GM12878 (cell line): Measurements from ENCODE around the gene DSTYK. TPM values are rescaled to one million over a fixed set of nuclear protein-coding genes. Genes with fewer than 3 reads are reported as not detected.

ENCODE experiments used
- ATAC-seq: fragments of 200-7000 bp; cut with Tn5 transposase; 3 replicates; pipeline ENCODE4 v1.9.1; 2020; ENCODE audit warnings: mild to moderate bottlenecking, moderate library complexity
- BruUV-seq: library from RNA; stranded (reverse); fragments of 400-500 nt; replicated peaks from 2 replicates; lab custom pipeline; 2021; lab: Mats Ljungman, UMichigan
- CTCF ChIA-PET: fragments of 300-600 bp; sonication (Branson Sonifier 250); formaldehyde crosslinking; extraction: SDS; loops from one replicate; lab custom pipeline; 2021; ENCODE audit warnings: inconsistent platforms; lab: Yijun Ruan, JAX
- POLR2A ChIA-PET: fragments of 350-600 bp; formaldehyde crosslinking; extraction: SDS; loops from one replicate; lab custom pipeline; 2021; ENCODE audit warnings: inconsistent platforms; lab: Charles Lee
- RAD21 ChIA-PET: fragments of 300-600 bp; sonication (Branson Sonifier 250); formaldehyde crosslinking; loops from one replicate; lab custom pipeline; 2023; ENCODE audit warnings: antibody characterized with exemption; ENCODE audit not compliant: unreplicated experiment; lab: Charles Lee
- SMC1A ChIA-PET: fragments of 300-600 bp; sonication (Branson Sonifier 250); formaldehyde crosslinking; loops from one replicate; lab custom pipeline; 2023; ENCODE audit not compliant: unreplicated experiment, uncharacterized antibody; lab: Charles Lee
- DNase-seq: peaks from one replicate; pipeline ENCODE4 v3.0.0-alpha.2; 2011; ENCODE audit warnings: low read depth, low spot score
- FAIRE-seq: peaks from 3 replicates; lab custom pipeline; 2011; peaks lifted over from hg19 to GRCh38; lab: Jason Lieb, UNC
- H2AFZ ChIP-seq: 2 replicates; pipeline ENCODE4 v1.6.0; 2011; ENCODE audit warnings: low read depth, low read length, control low read depth; ENCODE audit not compliant: control insufficient read depth
- H3K27ac ChIP-seq: 2 replicates; pipeline ENCODE4 v1.5.1; 2011; ENCODE audit warnings: control low read depth; ENCODE audit not compliant: control insufficient read depth, insufficient read depth
- H3K27me3 ChIP-seq, 2 experiments: replicated peaks in 1 of 2; 2 replicates each; pipeline versions ENCODE4 v1.6.0 to v1.6.1; 2011; ENCODE audit warnings: low read length in 1 of 2; ENCODE audit not compliant: control insufficient read depth in 2 of 2, insufficient read depth in 2 of 2
- H3K36me3 ChIP-seq, 2 experiments: 2 replicates each; pipeline ENCODE4 v1.5.1; 2011; ENCODE audit warnings: low read length in 1 of 2; ENCODE audit not compliant: control insufficient read depth in 2 of 2, insufficient read depth in 2 of 2
- H3K4me1 ChIP-seq: 2 replicates; pipeline ENCODE4 v1.6.1; 2011; ENCODE audit warnings: mild to moderate bottlenecking, low read length, moderate library complexity, mixed read lengths; ENCODE audit not compliant: control insufficient read depth, insufficient read depth
- H3K4me2 ChIP-seq: 2 replicates; pipeline ENCODE4 v1.6.0; 2011; ENCODE audit warnings: control low read depth; ENCODE audit not compliant: control insufficient read depth, insufficient read depth
- H3K4me3 ChIP-seq: fragments of 200-600 bp; sonication (generic); 2 replicates; pipeline ENCODE4 v1.5.1; 2016
- H3K79me2 ChIP-seq: 2 replicates; pipeline ENCODE4 v1.6.0; 2011; ENCODE audit warnings: low read length; ENCODE audit not compliant: control insufficient read depth, insufficient read depth
- H3K9ac ChIP-seq: 2 replicates; pipeline ENCODE4 v1.8.0; 2011; ENCODE audit warnings: low read length, control low read depth, mixed read lengths; ENCODE audit not compliant: control insufficient read depth, insufficient read depth
- H3K9me3 ChIP-seq: replicated peaks from 3 replicates; pipeline ENCODE4 v1.5.1; 2011; ENCODE audit warnings: mild to moderate bottlenecking, low read length; ENCODE audit not compliant: control insufficient read depth, insufficient read depth
- H4K20me1 ChIP-seq: 2 replicates; pipeline ENCODE4 v1.6.0; 2011; ENCODE audit not compliant: control insufficient read depth, insufficient read depth
- ASH2L ChIP-seq: fragments of 300-600, 200-600 bp; sonication (generic); IDR thresholded peaks from 2 replicates; pipeline ENCODE4 v1.6.1; 2017; ENCODE audit warnings: low read depth, mild to moderate bottlenecking, borderline replicate concordance
- FOXK2 ChIP-seq: fragments of 450-650 bp; IDR thresholded peaks from 2 replicates; pipeline ENCODE4 v1.6.1; 2017; ENCODE audit warnings: mild to moderate bottlenecking, moderate library complexity
- JUND ChIP-seq: IDR thresholded peaks from 2 replicates; pipeline ENCODE4 v1.6.1; 2012; ENCODE audit warnings: low read depth, mild to moderate bottlenecking, low read length, improper control_type of control experiment, moderate library complexity
- NFYA ChIP-seq: IDR thresholded peaks from 2 replicates; pipeline ENCODE4 v1.6.1; 2011; ENCODE audit warnings: low read depth, mild to moderate bottlenecking, low read length, improper control_type of control experiment, borderline replicate concordance
- SPI1 ChIP-seq: IDR thresholded peaks from 2 replicates; pipeline ENCODE4 v1.6.1; 2011; ENCODE audit warnings: low read depth, mild to moderate bottlenecking, low read length, moderate library complexity, borderline replicate concordance; ENCODE audit not compliant: insufficient read depth
- SRF ChIP-seq, 2 experiments: IDR thresholded peaks; 2 replicates each; pipeline ENCODE4 v1.6.1; 2011; ENCODE audit warnings: low read depth in 2 of 2, low read length in 2 of 2, mild to moderate bottlenecking in 1 of 2, moderate library complexity in 1 of 2
- in situ Hi-C: fragments of 300-500 bp; cut with MboI; formaldehyde crosslinking; loops from 9 replicates; pipeline ENCODE4 v1.14.3; 2018; ENCODE audit warnings: mixed read lengths
- intact Hi-C: fragments of 100-400 bp; cut with micrococcal nuclease; formaldehyde crosslinking; loops from one replicate; pipeline ENCODE4 v1.14.2; 2022; ENCODE audit not compliant: unreplicated experiment
- polyA plus RNA-seq, 11 experiments: library from polyadenylated mRNA; depleted of rRNA in 4 of 11; unstranded in 6 of 11; stranded (reverse) in 5 of 11; fragments of >200 nt; fragmentation: Nextera tagmentation in 4 of 11; fragmentation: Illumina TruSeq in 1 of 11; extraction: Ambion mirVana in 4 of 11; extraction: Trizol in 1 of 11; gene quantifications; 1 replicate in 1 of 11; 2 replicates in 10 of 11; pipeline versions ENCODE4 v1.2.1 to v1.2.3, GENCODE V29; 2011 to 2016; ENCODE audit warnings: inconsistent platforms in 2 of 11, missing spikeins in 2 of 11, low read depth in 1 of 11
- total RNA-seq, 4 experiments: library from RNA; depleted of rRNA in 3 of 4; stranded (reverse); fragments of >200 nt in 3 of 4; fragmentation: Illumina TruSeq in 1 of 4; extraction: Trizol in 1 of 4; gene quantifications; 2 replicates each; pipeline versions ENCODE4 v1.2.1 to v1.2.3, GENCODE V29; 2013 to 2021
- TF ChIP-seq, protein P1 (sequence below): IDR thresholded peaks from 2 replicates; pipeline ENCODE4 v1.6.1; 2011; ENCODE audit warnings: low read depth, low read length, improper control_type of control experiment, borderline replicate concordance
- TF ChIP-seq, protein P2 (sequence below): IDR thresholded peaks from 2 replicates; pipeline ENCODE4 v1.6.1; 2012; ENCODE audit warnings: low read depth, low read length, improper control_type of control experiment

Gene DSTYK
- total and polyA plus RNA-seq, 10 of the 15 experiments (the other 5 are each of a cell fraction or from before 2014, with no cell fraction given), result 2.7 to 5.5 (median 3.6) TPM

DNA sequence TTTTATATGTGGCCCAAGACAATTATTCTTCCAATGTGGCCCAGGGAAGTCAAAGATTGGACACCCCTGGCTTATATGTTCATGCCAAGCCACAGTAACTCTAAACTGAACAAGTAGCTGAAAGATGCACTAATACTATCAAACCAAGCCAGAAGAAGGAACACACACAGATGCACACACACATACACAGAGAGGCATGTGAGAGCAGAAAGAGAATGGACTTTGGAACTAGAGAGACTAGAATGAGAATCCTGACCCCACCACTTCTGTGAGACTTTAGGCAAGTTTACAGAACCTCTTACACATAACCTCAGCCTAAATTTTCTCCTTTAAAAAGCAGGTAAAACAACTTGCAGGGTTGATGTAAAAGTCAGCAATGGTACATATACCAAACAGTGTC is 116.1 kb downstream of the DSTYK start:
- intact Hi-C loops, result no loop called here
- FAIRE-seq (no peak), ATAC-seq (no peak)

More for the DNA sequence above, 116.1 kb downstream of the DSTYK start:
- Histone ChIP-seq H3K4me1 (no peaks in the 10 kb centered on the region), H3K27me3 (no peaks in the 10 kb centered on the region), H3K4me2 (no peak overlapping the region), H3K9me3 (no peaks in the 10 kb centered on the region), H3K4me3 (no peak overlapping the region), H4K20me1 (no peaks in the 10 kb centered on the region), H3K27ac (no peak overlapping the region), H3K9ac (no peak overlapping the region), H3K36me3 (peaks cover 8 to 34% of the 10 kb centered on the region in 2 experiments; a peak in 3 of 4 replicates), H2AFZ (no peak overlapping the region), H3K79me2 (no peaks in the 10 kb centered on the region)
- no peak for TF ChIP-seq NFYA
- no peak for TF ChIP-seq JUND
- no peak for TF ChIP-seq FOXK2
- TF ChIP-seq ASH2L, result no peak
- no peak for TF ChIP-seq SPI1
- TF ChIP-seq SRF (IDR thresholded peaks at IDR 0.05; ENCODE audit: low read depth in 2 of 2, low read length in 2 of 2), result no peak
- TF ChIP-seq, protein P1, sequence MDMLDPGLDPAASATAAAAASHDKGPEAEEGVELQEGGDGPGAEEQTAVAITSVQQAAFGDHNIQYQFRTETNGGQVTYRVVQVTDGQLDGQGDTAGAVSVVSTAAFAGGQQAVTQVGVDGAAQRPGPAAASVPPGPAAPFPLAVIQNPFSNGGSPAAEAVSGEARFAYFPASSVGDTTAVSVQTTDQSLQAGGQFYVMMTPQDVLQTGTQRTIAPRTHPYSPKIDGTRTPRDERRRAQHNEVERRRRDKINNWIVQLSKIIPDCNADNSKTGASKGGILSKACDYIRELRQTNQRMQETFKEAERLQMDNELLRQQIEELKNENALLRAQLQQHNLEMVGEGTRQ, result no peak
- TF ChIP-seq, protein P2, sequence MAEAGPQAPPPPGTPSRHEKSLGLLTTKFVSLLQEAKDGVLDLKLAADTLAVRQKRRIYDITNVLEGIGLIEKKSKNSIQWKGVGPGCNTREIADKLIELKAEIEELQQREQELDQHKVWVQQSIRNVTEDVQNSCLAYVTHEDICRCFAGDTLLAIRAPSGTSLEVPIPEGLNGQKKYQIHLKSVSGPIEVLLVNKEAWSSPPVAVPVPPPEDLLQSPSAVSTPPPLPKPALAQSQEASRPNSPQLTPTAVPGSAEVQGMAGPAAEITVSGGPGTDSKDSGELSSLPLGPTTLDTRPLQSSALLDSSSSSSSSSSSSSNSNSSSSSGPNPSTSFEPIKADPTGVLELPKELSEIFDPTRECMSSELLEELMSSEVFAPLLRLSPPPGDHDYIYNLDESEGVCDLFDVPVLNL, result no peak
- ChIA-PET SMC1A (interaction anchor here (1.3 kb wide), 1 partner anchor 13 kb away, joined by 4 read pairs; no protein-coding TSS in a partner anchor), POLR2A (interaction anchor here (0.5 kb wide), 1 partner anchor 12 kb away, joined by 3 read pairs; no protein-coding TSS in a partner anchor), CTCF (interaction anchor here (1.2 to 1.5 kb wide), 2 partner anchors 34 to 46 kb away, joined by 3 to 6 read pairs; no protein-coding TSS in a partner anchor), RAD21 (no interaction called here)
- in situ Hi-C loops, result no loop called here
- BruUV-seq, result no TSS peak
- DNase-seq, result no peak

Other genes starting within 250 kb of the DSTYK start
Only the 7 nearest of the 8 such genes appear.
- not detected in 2 replicates for gene CNTN2, start 168.5 kb downstream of the DSTYK start, total RNA-seq (2014; rRNA removed)
- not detected in 2 replicates for gene CNTN2, start 168.5 kb downstream of the DSTYK start, total RNA-seq (2014; rRNA removed; fragmentation: Illumina TruSeq; extraction: Trizol)
- not detected in 2 replicates for gene CNTN2, start 168.5 kb downstream of the DSTYK start, total RNA-seq (2021)
- gene CNTN2, start 168.5 kb downstream of the DSTYK start, polyA plus RNA-seq (2011; rRNA removed), result 0.03 TPM in 1 of 2 replicates, not detected in the other
- gene CNTN2, start 168.5 kb downstream of the DSTYK start, polyA plus RNA-seq (2014; fragmentation: Illumina TruSeq; extraction: Trizol), result not detected in 2 replicates
- gene CNTN2, start 168.5 kb downstream of the DSTYK start, polyA plus RNA-seq (2014; fragmentation: Nextera tagmentation; extraction: Ambion mirVana), result not detected
- not detected in 2 replicates for gene CNTN2, start 168.5 kb downstream of the DSTYK start, polyA plus RNA-seq (2014; rRNA removed)
- gene CNTN2, start 168.5 kb downstream of the DSTYK start, polyA plus RNA-seq (2016; fragmentation: Nextera tagmentation; extraction: Ambion mirVana), result not detected
- gene TMEM81, start 127.2 kb downstream of the DSTYK start, total RNA-seq (2014; rRNA removed), result 0.87 and 1.0 TPM in 2 replicates
- gene TMEM81, start 127.2 kb downstream of the DSTYK start, total RNA-seq (2014; rRNA removed; fragmentation: Illumina TruSeq; extraction: Trizol), result 1.8 and 2.1 TPM in 2 replicates
- 1.2 and 1.7 TPM in 2 replicates for gene TMEM81, start 127.2 kb downstream of the DSTYK start, total RNA-seq (2021)
- 1.3 and 2.2 TPM in 2 replicates for gene TMEM81, start 127.2 kb downstream of the DSTYK start, polyA plus RNA-seq (2011; rRNA removed)
- 0.87 and 1.9 TPM in 2 replicates for gene TMEM81, start 127.2 kb downstream of the DSTYK start, polyA plus RNA-seq (2014; fragmentation: Illumina TruSeq; extraction: Trizol)
- 1 to 10 TPM in 1 of 2 experiments, under 1 TPM in 1; 0.62 to 1.5 TPM for gene TMEM81, start 127.2 kb downstream of the DSTYK start, polyA plus RNA-seq (2014; fragmentation: Nextera tagmentation; extraction: Ambion mirVana)
- 0.44 and 1.7 TPM in 2 replicates for gene TMEM81, start 127.2 kb downstream of the DSTYK start, polyA plus RNA-seq (2014; rRNA removed)
- gene TMEM81, start 127.2 kb downstream of the DSTYK start, polyA plus RNA-seq (2016; fragmentation: Nextera tagmentation; extraction: Ambion mirVana), result under 1 TPM; 0.72 to 0.76 TPM
- gene RBBP5, start 89.7 kb downstream of the DSTYK start, total RNA-seq (2014; rRNA removed), result 14.0 and 17.5 TPM in 2 replicates
- gene RBBP5, start 89.7 kb downstream of the DSTYK start, total RNA-seq (2014; rRNA removed; fragmentation: Illumina TruSeq; extraction: Trizol), result 17.6 and 19.3 TPM in 2 replicates
- gene RBBP5, start 89.7 kb downstream of the DSTYK start, total RNA-seq (2021), result 14.7 and 15.2 TPM in 2 replicates
- 14.9 and 18.4 TPM in 2 replicates for gene RBBP5, start 89.7 kb downstream of the DSTYK start, polyA plus RNA-seq (2011; rRNA removed)
- 17.0 and 22.0 TPM in 2 replicates for gene RBBP5, start 89.7 kb downstream of the DSTYK start, polyA plus RNA-seq (2014; fragmentation: Illumina TruSeq; extraction: Trizol)
- gene RBBP5, start 89.7 kb downstream of the DSTYK start, polyA plus RNA-seq (2014; fragmentation: Nextera tagmentation; extraction: Ambion mirVana), result 10 to 100 TPM; 10.0 to 11.5 TPM
- gene RBBP5, start 89.7 kb downstream of the DSTYK start, polyA plus RNA-seq (2014; rRNA removed), result 11.2 and 11.8 TPM in 2 replicates
- 10 to 100 TPM; 20.5 to 20.6 TPM for gene RBBP5, start 89.7 kb downstream of the DSTYK start, polyA plus RNA-seq (2016; fragmentation: Nextera tagmentation; extraction: Ambion mirVana)
- 1.1 and 1.2 TPM in 2 replicates for gene TMCC2, start 16.2 kb upstream of the DSTYK start, total RNA-seq (2014; rRNA removed)
- 0.76 and 1.2 TPM in 2 replicates for gene TMCC2, start 16.2 kb upstream of the DSTYK start, total RNA-seq (2014; rRNA removed; fragmentation: Illumina TruSeq; extraction: Trizol)
- gene TMCC2, start 16.2 kb upstream of the DSTYK start, total RNA-seq (2021), result 2.3 and 2.4 TPM in 2 replicates
- gene TMCC2, start 16.2 kb upstream of the DSTYK start, polyA plus RNA-seq (2011; rRNA removed), result 0.76 and 1.6 TPM in 2 replicates
- gene TMCC2, start 16.2 kb upstream of the DSTYK start, polyA plus RNA-seq (2014; fragmentation: Illumina TruSeq; extraction: Trizol), result 0.10 and 0.76 TPM in 2 replicates
- under 1 TPM; 0.06 to 0.18 TPM for gene TMCC2, start 16.2 kb upstream of the DSTYK start, polyA plus RNA-seq (2014; fragmentation: Nextera tagmentation; extraction: Ambion mirVana)
- 1.7 and 2.1 TPM in 2 replicates for gene TMCC2, start 16.2 kb upstream of the DSTYK start, polyA plus RNA-seq (2014; rRNA removed)
- under 1 TPM; 0.42 to 0.47 TPM for gene TMCC2, start 16.2 kb upstream of the DSTYK start, polyA plus RNA-seq (2016; fragmentation: Nextera tagmentation; extraction: Ambion mirVana)
- 1.6 and 2.0 TPM in 2 replicates for gene NUAK2, start 110.0 kb upstream of the DSTYK start, total RNA-seq (2014; rRNA removed)
- gene NUAK2, start 110.0 kb upstream of the DSTYK start, total RNA-seq (2014; rRNA removed; fragmentation: Illumina TruSeq; extraction: Trizol), result 0.83 and 1.2 TPM in 2 replicates
- 3.0 TPM in 2 replicates for gene NUAK2, start 110.0 kb upstream of the DSTYK start, total RNA-seq (2021)
- 1.4 and 2.0 TPM in 2 replicates for gene NUAK2, start 110.0 kb upstream of the DSTYK start, polyA plus RNA-seq (2011; rRNA removed)
- 0.81 and 1.2 TPM in 2 replicates for gene NUAK2, start 110.0 kb upstream of the DSTYK start, polyA plus RNA-seq (2014; fragmentation: Illumina TruSeq; extraction: Trizol)
- gene NUAK2, start 110.0 kb upstream of the DSTYK start, polyA plus RNA-seq (2014; fragmentation: Nextera tagmentation; extraction: Ambion mirVana), result under 1 TPM; 0.27 to 0.31 TPM
- gene NUAK2, start 110.0 kb upstream of the DSTYK start, polyA plus RNA-seq (2014; rRNA removed), result 1.1 and 1.4 TPM in 2 replicates
- gene NUAK2, start 110.0 kb upstream of the DSTYK start, polyA plus RNA-seq (2016; fragmentation: Nextera tagmentation; extraction: Ambion mirVana), result 1 to 10 TPM in 1 of 2 experiments, under 1 TPM in 1; 0.87 to 1.3 TPM
- not detected in 2 replicates for gene KLHDC8A, start 145.2 kb upstream of the DSTYK start, total RNA-seq (2014; rRNA removed)
- not detected in 2 replicates for gene KLHDC8A, start 145.2 kb upstream of the DSTYK start, total RNA-seq (2014; rRNA removed; fragmentation: Illumina TruSeq; extraction: Trizol)
- not detected in 2 replicates for gene KLHDC8A, start 145.2 kb upstream of the DSTYK start, total RNA-seq (2021)
- not detected in 2 replicates for gene KLHDC8A, start 145.2 kb upstream of the DSTYK start, polyA plus RNA-seq (2011; rRNA removed)
- not detected in 2 replicates for gene KLHDC8A, start 145.2 kb upstream of the DSTYK start, polyA plus RNA-seq (2014; fragmentation: Illumina TruSeq; extraction: Trizol)
- gene KLHDC8A, start 145.2 kb upstream of the DSTYK start, polyA plus RNA-seq (2014; fragmentation: Nextera tagmentation; extraction: Ambion mirVana), result not detected
- gene KLHDC8A, start 145.2 kb upstream of the DSTYK start, polyA plus RNA-seq (2014; rRNA removed), result not detected in 2 replicates
- gene KLHDC8A, start 145.2 kb upstream of the DSTYK start, polyA plus RNA-seq (2016; fragmentation: Nextera tagmentation; extraction: Ambion mirVana), result not detected
- not detected in 2 replicates for gene LEMD1, start 210.4 kb upstream of the DSTYK start, total RNA-seq (2014; rRNA removed)
- gene LEMD1, start 210.4 kb upstream of the DSTYK start, total RNA-seq (2014; rRNA removed; fragmentation: Illumina TruSeq; extraction: Trizol), result not detected in 2 replicates
- 0.37 TPM in 1 of 2 replicates, not detected in the other for gene LEMD1, start 210.4 kb upstream of the DSTYK start, total RNA-seq (2021)
- gene LEMD1, start 210.4 kb upstream of the DSTYK start, polyA plus RNA-seq (2011; rRNA removed), result 1.2 and 1.4 TPM in 2 replicates
- gene LEMD1, start 210.4 kb upstream of the DSTYK start, polyA plus RNA-seq (2014; fragmentation: Illumina TruSeq; extraction: Trizol), result not detected in 2 replicates
- gene LEMD1, start 210.4 kb upstream of the DSTYK start, polyA plus RNA-seq (2014; fragmentation: Nextera tagmentation; extraction: Ambion mirVana), result under 1 TPM; 0.19 to 0.26 TPM
- 0.74 TPM in 1 of 2 replicates, not detected in the other for gene LEMD1, start 210.4 kb upstream of the DSTYK start, polyA plus RNA-seq (2014; rRNA removed)
- gene LEMD1, start 210.4 kb upstream of the DSTYK start, polyA plus RNA-seq (2016; fragmentation: Nextera tagmentation; extraction: Ambion mirVana), result not detected